MM.1S (cell line): ENCODE results near the gene SYNE1.

Experiments
- EZH2 ChIP-seq: fragments of 300-600 bp; sonication (generic); optimal IDR thresholded peaks from 2 replicates; pipeline ENCODE3; 2017; ENCODE audit warnings: low read depth, mild to moderate bottlenecking, antibody characterized with exemption, low read length, mixed read lengths
- EZH2phosphoT487 ChIP-seq: fragments of 300-600 bp; sonication (generic); IDR thresholded peaks from 2 replicates; pipeline ENCODE4 v1.6.1; 2018; ENCODE audit warnings: antibody characterized with exemption, low read length
- TF ChIP-seq, protein P1 (sequence below): fragments of 300-600 bp; sonication (generic); IDR thresholded peaks from 2 replicates; pipeline ENCODE4 v1.5.1; 2016; ENCODE audit warnings: antibody characterized with exemption, low read length, mixed read lengths

DNA sequence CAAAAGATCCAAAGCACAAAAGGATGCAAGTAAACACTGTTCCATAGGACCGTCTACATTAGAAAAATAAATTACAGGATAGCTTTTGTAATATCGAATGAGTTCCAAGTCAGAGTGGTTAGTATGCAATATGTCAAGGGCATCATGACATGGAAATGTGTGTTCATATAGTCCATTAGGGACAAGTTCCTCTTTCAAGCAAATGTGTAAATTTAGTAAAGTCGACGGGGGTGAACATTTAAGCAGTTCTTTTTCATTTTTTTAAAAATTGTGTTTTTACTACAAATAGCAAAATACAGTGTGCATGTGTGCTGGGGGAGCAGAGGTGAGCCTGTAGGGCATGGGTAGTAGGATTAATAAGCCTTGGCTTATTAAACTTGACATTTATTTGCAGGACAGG, 470.7 kb downstream of the SYNE1 start:
- TF ChIP-seq, protein P1, sequence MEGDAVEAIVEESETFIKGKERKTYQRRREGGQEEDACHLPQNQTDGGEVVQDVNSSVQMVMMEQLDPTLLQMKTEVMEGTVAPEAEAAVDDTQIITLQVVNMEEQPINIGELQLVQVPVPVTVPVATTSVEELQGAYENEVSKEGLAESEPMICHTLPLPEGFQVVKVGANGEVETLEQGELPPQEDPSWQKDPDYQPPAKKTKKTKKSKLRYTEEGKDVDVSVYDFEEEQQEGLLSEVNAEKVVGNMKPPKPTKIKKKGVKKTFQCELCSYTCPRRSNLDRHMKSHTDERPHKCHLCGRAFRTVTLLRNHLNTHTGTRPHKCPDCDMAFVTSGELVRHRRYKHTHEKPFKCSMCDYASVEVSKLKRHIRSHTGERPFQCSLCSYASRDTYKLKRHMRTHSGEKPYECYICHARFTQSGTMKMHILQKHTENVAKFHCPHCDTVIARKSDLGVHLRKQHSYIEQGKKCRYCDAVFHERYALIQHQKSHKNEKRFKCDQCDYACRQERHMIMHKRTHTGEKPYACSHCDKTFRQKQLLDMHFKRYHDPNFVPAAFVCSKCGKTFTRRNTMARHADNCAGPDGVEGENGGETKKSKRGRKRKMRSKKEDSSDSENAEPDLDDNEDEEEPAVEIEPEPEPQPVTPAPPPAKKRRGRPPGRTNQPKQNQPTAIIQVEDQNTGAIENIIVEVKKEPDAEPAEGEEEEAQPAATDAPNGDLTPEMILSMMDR: no peak
- TF ChIP-seq EZH2: no peak
- no peak for TF ChIP-seq EZH2phosphoT487
